Muscle layer of duodenum (tissue), 2 donors: ENCODE measurements around the gene HOXD4.
A peak's percentile ranks its signal among the peaks of the same experiment; 100 is the strongest.

Experiments
- H3K27ac ChIP-seq: one replicate; pipeline ENCODE4 v1.7.0; 2013; ENCODE audit warnings: mild to moderate bottlenecking, low read length
- H3K27me3 ChIP-seq: one replicate; pipeline ENCODE4 v1.7.0; 2013; ENCODE audit warnings: low read depth, mild to moderate bottlenecking, control low read depth, low read length
- H3K36me3 ChIP-seq, 2 donors: one replicate each; pipeline ENCODE4 v1.7.0; 2013; ENCODE audit warnings: low read length in 2 of 2, control low read depth in 1 of 2, mild to moderate bottlenecking in 1 of 2; ENCODE audit not compliant: insufficient read depth in 2 of 2, control insufficient read depth in 1 of 2
- H3K4me1 ChIP-seq, 2 donors: one replicate each; pipeline ENCODE4 v1.7.0; 2013; ENCODE audit warnings: low read length in 2 of 2, mild to moderate bottlenecking in 2 of 2, control low read depth in 1 of 2, moderate library complexity in 1 of 2; ENCODE audit not compliant: insufficient read depth in 2 of 2, control insufficient read depth in 1 of 2
- H3K4me3 ChIP-seq, 2 donors: one replicate each; pipeline ENCODE4 v1.7.0; 2013; ENCODE audit warnings: low read length in 2 of 2, low read depth in 1 of 2, mild to moderate bottlenecking in 1 of 2
- H3K9me3 ChIP-seq, 2 donors: one replicate each; pipeline ENCODE4 v1.7.0; 2013; ENCODE audit warnings: low read length in 2 of 2, control low read depth in 1 of 2, mild to moderate bottlenecking in 1 of 2; ENCODE audit not compliant: control insufficient read depth in 1 of 2
- donor health status: healthy.

Gene HOXD4

GRCh38 chr2:176156807-176157498, 5.6 kb downstream of the HOXD4 start, which contains the start of gene HOXD3:
HOXD3 (plus strand) TSS chr2:176157307; CDS start chr2:176169115, 11,808 bp downstream.
- Histone ChIP-seq H3K4me3 (peak within 1 kb of the TSS; percentile 30 to 48), H3K4me1 (peaks cover 0 to 38% of the 10 kb centered on the region in 2 donors), H3K9me3 (no peaks in the 10 kb centered on the region), H3K27me3 (peaks cover 56% of the 10 kb centered on the region), H3K36me3 (no peaks in the 10 kb centered on the region), H3K27ac (no peak within 1 kb of the TSS)

GRCh38 chr2:176157499-176158185, 6.3 kb downstream of the HOXD4 start:
- Histone ChIP-seq H3K27me3 (peaks cover 62% of the 10 kb centered on the region), H3K9me3 (no peaks in the 10 kb centered on the region), H3K36me3 (no peaks in the 10 kb centered on the region), H3K4me3 (peak overlapping the region; percentile 30 to 48), H3K4me1 (peaks cover 0 to 42% of the 10 kb centered on the region in 2 donors), H3K27ac (no peak overlapping the region)

- Histone ChIP-seq H3K4me1 (peaks cover 0 to 42% of the 10 kb centered on the region in 2 donors), H3K27me3 (peaks cover 66% of the 10 kb centered on the region), H3K27ac (no peak overlapping the region), H3K9me3 (no peaks in the 10 kb centered on the region), H3K36me3 (no peaks in the 10 kb centered on the region), H3K4me3 (no peak overlapping the region)
Measured at GRCh38 chr2:176158186-176158591, 6.8 kb downstream of the HOXD4 start.

GRCh38 chr2:176158855-176159662, 7.7 kb downstream of the HOXD4 start:
- Histone ChIP-seq H3K4me1 (peaks cover 0 to 42% of the 10 kb centered on the region in 2 donors), H3K9me3 (no peaks in the 10 kb centered on the region), H3K36me3 (no peaks in the 10 kb centered on the region), H3K4me3 (no peak overlapping the region), H3K27me3 (peaks cover 68% of the 10 kb centered on the region), H3K27ac (no peak overlapping the region)

- Histone ChIP-seq H3K27ac (no peak overlapping the region), H3K27me3 (peaks cover 75% of the 10 kb centered on the region), H3K4me3 (peak overlapping the region in 1 of 2 donors; percentile 24), H3K9me3 (no peaks in the 10 kb centered on the region), H3K36me3 (no peaks in the 10 kb centered on the region), H3K4me1 (peaks cover 0 to 44% of the 10 kb centered on the region in 2 donors)
Measured at GRCh38 chr2:176159663-176160250, 8.4 kb downstream of the HOXD4 start.

GRCh38 chr2:176160251-176160985, 9.1 kb downstream of the HOXD4 start:
- Histone ChIP-seq H3K36me3 (no peaks in the 10 kb centered on the region), H3K27ac (no peak overlapping the region), H3K4me1 (peaks cover 0 to 50% of the 10 kb centered on the region in 2 donors), H3K27me3 (peaks cover 80% of the 10 kb centered on the region), H3K4me3 (peak overlapping the region in 1 of 2 donors; percentile 24), H3K9me3 (no peaks in the 10 kb centered on the region)

- Histone ChIP-seq H3K4me3 (peak overlapping the region in 1 of 2 donors; percentile 24), H3K4me1 (peaks cover 0 to 52% of the 10 kb centered on the region in 2 donors), H3K9me3 (no peaks in the 10 kb centered on the region), H3K36me3 (no peaks in the 10 kb centered on the region), H3K27me3 (peaks cover 80% of the 10 kb centered on the region), H3K27ac (no peak overlapping the region)
Measured at GRCh38 chr2:176160986-176161824, 9.9 kb downstream of the HOXD4 start.

- H3K4me1 ChIP-seq, result peaks cover 0 to 49% of the 10 kb centered on the region in 2 donors
- peak overlapping the region in 1 of 2 donors; percentile 20 for H3K4me3 ChIP-seq
- H3K27me3 ChIP-seq, result peaks cover 73% of the 10 kb centered on the region
- H3K27ac ChIP-seq, result no peak overlapping the region
- no peaks in the 10 kb centered on the region for H3K9me3 ChIP-seq
- no peaks in the 10 kb centered on the region for H3K36me3 ChIP-seq
Measured at GRCh38 chr2:176161825-176162626, 10.7 kb downstream of the HOXD4 start.

GRCh38 chr2:176162911-176163671, 11.7 kb downstream of the HOXD4 start:
- Histone ChIP-seq H3K27ac (no peak overlapping the region), H3K4me1 (peaks cover 0 to 38% of the 10 kb centered on the region in 2 donors), H3K4me3 (no peak overlapping the region), H3K9me3 (no peaks in the 10 kb centered on the region), H3K27me3 (peaks cover 67% of the 10 kb centered on the region), H3K36me3 (no peaks in the 10 kb centered on the region)
